HL-60/S4 treated with retinoic acid at 250 ng/mL for 4 days and 3 days (cell line): ENCODE results near the gene NT5DC1.

Experiments
- in situ Hi-C: fragments of 300-500 bp; cut with MboI; formaldehyde crosslinking; loops from 2 replicates; pipeline ENCODE4 v1.7.0; 2022; ENCODE audit warnings: low sequenced_read_pairs

NT5DC1 gene

DNA sequence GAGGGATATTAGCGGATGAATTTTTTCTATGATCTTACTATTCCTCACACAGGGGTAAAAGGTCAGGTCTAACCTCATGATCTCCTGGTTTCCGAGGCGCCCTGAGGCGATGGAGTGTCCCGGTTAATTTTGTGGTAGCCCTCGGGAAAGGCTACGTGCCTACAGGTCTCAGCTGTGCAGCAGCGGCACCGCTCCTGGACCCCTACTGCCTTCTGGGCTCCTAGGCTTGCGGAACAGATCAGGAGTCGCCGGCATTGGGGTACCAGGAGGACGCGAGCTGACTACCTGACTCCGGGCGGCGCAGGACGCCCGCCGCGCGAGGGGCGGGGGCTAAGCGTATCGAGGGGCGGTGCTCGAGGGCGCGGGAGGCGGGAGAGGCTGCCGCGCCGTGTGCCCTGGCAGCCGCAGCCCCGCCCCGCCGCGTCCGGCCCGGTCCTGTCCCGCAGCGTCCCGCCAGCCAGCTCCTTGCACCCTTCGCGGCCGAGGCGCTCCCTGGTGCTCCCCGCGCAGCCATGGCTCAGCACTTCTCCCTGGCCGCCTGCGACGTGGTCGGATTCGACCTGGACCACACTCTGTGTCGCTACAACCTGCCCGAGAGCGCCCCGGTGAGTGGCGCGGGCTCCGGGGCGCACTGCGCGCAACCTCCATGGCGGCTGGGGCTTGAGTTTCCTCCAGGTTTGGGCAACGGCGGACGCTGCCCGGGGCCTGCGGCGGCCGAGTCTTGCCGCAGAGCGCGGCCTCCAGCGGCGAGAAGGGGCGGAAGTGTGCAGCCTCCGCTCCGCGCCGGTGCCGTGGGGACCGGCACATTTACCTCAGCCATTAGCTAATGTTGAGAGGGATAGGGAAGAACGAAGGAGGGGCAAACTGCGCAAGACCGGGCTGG is at the start of gene NT5DC1:
Gene NT5DC1 (plus strand): TSS at position 435 of the 883 bp plus-strand sequence. CDS start 78 bp downstream, at position 513.
- in situ Hi-C loops: no loop called here

GRCh38 chr6:116051244-116051643 is 49.4 kb upstream of the NT5DC1 start:
- in situ Hi-C loops: no loop called here

DNA sequence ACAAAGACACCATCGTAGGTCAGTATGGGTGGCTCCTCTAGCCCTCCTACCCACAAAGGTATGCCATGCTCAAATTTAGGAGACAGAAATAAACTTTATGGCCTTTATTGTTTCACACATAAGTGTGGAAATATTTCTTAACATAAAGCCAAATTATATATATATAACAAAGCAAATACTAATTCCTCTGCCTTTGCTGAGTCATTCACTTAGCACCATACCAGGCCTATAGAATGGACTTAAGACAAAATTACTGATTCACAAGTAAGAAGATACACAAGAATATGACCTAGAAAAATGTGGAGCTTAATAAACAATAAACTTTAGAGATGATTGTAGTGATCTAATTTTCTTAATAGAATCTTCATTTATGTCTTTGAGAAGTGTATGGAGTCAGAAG is 45.1 kb upstream of the NT5DC1 start:
- in situ Hi-C loops: no loop called here

GRCh38 chr6:116057766-116058165 is 42.9 kb upstream of the NT5DC1 start:
- in situ Hi-C loops: no loop called here

DNA sequence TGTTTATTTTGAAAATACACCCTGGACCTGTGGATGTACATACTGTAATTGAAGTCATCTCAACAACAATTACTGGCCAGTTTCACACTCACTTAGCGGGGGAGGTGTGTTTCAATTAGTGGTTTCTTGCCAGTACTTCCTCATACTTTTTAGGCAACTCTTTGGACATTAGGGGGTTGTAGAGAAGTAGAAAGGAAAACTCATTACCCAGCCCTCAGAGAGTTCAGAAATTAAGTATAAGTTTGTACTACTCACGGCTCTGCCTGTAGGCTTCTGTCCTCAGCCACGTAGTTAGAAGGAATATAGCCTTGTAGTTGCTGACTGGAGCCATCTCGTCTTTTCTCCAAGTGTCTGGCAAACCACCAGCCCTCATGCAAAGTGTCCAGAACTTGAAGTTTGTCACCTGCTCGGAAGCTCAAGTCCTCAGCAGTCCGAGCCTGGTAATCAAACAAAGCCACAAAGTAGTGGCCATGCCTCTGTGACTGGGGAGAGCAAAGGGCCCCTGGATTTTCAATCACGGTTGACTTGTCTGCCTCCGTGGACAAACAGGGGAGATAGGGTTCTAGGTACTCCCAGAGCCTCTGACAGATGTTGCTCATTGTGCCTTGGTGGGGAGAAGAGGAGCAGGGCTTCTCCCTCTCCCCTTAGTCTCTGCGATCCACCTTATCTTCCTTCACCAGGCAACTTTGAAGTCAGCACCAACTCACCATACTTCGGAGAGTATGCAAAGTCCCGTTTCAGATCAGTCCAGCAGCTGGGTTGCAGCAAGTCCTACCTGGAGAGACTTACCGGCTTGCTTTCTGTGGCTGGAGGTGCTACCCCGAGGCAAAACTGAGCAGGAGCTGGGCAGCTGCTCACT is 40.7 kb upstream of the NT5DC1 start:
- in situ Hi-C loops: no loop called here

DNA sequence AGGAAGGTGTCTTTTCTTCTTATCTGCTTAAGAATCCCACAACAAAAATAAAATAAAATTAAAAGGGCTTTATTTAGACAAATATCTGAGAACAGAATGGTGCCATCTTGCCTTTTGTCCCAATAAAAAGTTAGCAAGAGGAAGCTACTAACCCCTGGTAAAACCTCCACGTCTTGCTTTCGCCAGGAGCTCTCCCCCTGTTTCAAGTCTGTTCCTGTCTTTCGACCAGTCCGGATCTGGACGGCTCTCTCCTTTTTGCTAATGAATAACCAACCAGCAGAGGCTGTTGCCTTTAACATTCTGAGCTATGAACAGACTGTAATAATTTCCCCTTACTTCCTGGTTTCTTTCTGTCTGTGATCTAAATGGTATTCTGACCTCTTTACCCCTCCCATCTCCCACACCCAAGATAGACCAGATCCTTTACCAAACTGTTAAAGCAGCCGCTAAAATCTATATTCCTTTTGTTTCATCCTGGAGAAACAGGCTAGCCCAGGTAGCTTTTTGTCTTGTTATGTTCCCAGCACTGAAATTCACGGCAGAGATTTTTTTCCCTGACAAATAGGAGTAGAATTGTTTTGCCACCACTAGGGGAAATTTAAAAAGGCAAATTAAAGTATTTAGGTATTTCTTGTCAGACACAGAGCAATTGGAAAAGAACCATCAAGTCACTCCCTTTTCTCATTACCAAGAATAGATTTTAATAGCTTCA is 39.9 kb upstream of the NT5DC1 start, which contains the start of gene FRK:
Gene FRK (minus strand): TSS at position 320 of the 712 bp plus-strand sequence. CDS start 580 bp downstream, outside the sequence.
- in situ Hi-C loops: no loop called here

GRCh38 chr6:116062496-116062895 is 38.2 kb upstream of the NT5DC1 start:
- in situ Hi-C loops: no loop called here

DNA sequence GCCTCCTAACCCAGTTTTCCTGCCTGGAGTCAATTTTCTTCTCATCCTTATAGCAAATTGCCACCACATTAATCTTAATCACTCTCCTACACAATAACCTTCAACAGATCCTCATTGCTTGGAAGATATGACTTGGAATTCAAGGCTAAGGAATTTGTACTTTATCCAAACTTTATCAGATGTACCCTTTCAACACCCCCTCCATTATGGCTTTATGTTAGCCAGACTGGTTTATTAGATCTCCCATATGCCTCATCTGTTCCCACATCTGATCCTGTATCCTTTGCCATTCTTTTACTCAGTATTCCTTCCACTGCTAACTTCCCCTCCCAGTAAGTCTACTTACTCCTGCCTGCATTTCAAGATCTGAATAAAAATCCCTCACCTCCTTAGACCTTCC is 36.0 kb upstream of the NT5DC1 start:
- in situ Hi-C loops: no loop called here

DNA sequence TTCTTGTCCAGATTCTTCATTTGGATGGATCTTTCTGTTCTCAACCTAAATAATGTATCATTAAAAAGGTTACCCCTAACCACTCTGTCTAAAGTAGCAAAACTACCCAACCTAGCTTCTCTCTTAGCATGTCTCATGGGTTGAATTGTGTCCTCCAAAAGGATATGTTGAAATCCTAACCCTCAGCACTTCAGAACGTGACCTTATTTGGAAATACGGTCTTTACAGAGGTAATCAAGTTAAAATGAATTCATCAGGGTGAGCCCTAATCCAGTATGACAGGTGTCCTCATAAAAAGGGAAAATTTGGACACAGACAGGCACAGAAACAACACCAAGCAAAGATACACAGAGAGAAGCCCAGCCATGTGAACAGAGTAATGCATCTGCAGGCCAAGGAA is 33.9 kb upstream of the NT5DC1 start:
- in situ Hi-C loops: no loop called here

DNA sequence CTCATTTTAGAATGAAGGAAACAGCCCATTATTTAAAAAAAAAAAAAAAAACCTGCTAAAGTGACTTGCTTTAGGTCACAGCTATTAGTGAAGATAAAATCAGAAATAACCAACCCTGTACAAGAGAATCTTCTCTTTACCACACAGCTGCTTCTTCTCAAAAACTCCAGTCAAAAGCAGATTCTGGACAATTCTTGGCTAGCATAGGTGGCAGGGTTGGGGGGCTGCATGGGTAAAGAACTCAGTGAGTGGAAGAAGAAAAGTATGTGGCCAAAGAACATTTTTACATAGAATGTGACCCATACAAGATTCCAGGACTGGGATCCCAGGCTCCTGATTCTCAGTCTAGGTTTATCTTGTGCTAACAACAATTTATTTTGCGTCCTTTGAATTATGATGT is 30.6 kb upstream of the NT5DC1 start:
- in situ Hi-C loops: no loop called here

DNA sequence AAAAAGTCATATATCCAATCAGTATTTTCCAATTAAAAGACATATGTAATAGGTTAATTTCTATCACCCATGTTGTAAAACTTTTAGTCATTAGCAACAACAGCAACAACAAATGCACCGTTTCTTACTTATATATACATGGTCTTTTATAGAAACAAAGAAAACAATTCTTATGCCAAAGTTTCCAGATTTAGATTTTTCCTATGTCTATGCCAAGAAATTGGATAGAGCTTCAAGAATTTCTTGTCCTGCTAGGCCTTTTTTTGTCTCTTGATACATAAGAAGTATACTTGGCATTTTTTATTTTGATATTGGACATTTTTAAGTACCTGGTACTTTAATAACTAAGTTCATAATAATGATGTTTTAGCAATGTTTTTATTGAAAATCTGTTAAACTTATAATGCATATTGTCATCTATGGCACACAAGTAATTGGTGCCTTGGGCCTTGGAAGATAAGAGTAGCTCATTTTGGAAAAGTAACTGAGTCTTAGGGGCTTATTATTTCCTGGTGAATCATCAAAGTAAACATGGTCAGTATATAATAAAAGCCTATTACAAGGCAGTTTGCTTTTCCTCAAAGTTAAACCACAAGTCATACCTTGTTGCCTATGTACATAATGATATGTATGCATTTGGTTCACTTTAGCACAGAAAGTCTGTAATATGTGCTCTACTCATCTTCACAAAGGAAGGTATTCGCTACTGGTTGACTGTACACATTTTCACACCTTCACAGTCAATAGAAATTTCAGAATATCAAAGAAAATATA is 29.9 kb upstream of the NT5DC1 start:
- in situ Hi-C loops: no loop called here

DNA sequence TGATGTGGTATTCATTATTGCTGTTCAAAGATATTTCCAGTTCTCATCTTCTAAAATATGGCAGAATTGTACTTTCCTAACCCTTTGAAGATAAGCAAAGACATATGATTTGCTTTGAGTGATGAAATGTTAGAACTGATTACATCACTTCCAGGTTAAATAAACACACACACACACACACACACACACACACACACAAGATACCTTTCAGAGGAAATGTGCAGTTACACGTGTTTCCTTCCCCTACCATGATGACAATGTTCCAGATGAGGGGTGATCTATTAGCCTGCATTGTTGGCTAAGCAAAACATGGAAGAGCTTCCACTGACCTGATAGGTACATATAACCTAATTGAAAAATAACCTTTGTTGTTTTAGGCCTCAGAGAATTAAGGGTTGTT is 28.3 kb upstream of the NT5DC1 start:
- in situ Hi-C loops: no loop called here

DNA sequence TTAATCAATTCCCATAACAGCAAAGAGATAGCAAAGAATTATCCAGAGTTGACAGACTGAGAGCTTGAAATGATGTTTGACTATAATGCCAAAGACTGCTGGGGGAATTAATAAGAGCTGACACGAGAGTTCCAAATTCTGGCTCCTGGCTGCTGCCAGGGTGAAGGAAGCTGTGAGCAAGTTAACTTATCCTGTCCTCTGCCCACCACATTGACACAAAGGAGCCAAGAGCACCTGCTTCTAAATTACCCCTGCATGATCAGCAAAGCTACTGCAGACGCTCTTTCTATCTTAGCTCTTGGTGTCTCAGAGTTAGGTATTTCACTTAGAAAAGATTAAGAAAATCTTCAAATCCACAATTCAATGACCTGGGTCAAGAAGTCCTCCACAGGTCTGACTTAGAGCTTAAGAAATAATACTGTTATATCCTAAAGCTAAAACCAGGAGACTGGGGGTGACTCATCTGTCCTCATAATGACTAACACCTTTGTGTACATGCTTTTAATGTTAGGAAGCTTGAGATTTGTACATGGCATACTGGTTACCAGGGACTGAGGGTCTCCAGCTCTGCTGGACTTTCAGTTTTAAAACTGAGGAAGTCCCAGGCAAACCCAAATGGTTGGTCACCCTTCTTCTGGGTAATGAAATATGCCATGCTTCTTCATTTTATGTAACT is 26.8 kb upstream of the NT5DC1 start:
- in situ Hi-C loops: no loop called here

GRCh38 chr6:116074732-116075390 is 25.8 kb upstream of the NT5DC1 start:
- in situ Hi-C loops: no loop called here

GRCh38 chr6:116078522-116078921 is 22.1 kb upstream of the NT5DC1 start:
- in situ Hi-C loops: no loop called here

DNA sequence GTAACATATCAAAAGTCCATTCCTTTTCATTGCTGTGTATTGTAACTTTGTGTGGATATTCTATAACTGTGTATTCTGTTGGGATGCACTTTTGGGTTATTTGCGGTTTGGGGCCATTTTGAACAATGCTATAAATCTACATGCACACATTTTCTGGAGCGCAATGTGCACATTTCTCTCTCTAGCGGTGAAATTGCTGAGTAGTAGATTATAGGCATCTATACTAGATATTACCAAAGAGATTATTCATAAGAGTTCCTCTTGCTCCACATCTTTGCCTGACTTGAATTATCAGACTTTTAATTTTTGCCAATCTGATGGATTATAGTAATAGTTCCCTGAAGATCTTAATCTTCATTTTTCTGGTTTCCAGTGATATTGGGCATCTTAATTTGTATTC is 21.7 kb upstream of the NT5DC1 start:
- in situ Hi-C loops: no loop called here

DNA sequence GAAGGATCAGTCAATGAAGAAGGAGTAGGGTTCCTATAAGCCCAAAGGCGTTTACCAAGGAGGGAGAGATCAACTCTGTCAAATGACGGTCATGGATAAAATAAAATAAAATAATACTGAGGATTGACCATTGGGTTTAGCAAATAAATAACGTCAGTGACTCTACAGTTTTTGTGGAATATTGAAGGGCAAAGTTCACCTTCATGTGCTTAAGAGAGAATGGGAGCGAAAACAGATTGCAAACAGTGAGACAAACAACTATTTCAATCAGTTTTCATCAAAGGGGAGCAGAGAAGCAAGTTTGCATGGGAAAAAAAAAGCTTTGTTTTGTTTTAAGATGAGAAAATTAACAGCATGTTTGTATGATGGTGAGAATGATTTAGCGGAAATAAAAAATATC is 17.6 kb upstream of the NT5DC1 start:
- in situ Hi-C loops: no loop called here

- in situ Hi-C loops: no loop called here
Observed at GRCh38 chr6:116084284-116084683, 16.4 kb upstream of the NT5DC1 start.

- in situ Hi-C loops: no loop called here
Observed at GRCh38 chr6:116087437-116088027, 13.1 kb upstream of the NT5DC1 start.
